GM19463 (cell line): ENCODE measurements around the gene HOXA11.

Experiments
- ATAC-seq: cut with Tn5 transposase; IDR thresholded peaks from one replicate; pipeline ENCODE4 v1.9.1; 2021; ENCODE audit warnings: mild to moderate bottlenecking, moderate library complexity; ENCODE audit not compliant: unreplicated experiment

HOXA11 gene

GRCh38 chr7:27194002-27194352 lies 8.9 kb upstream of the HOXA11 start:
- ATAC-seq, result no peak

- no peak for ATAC-seq
Observed at GRCh38 chr7:27193335-27194001, 8.4 kb upstream of the HOXA11 start.

DNA sequence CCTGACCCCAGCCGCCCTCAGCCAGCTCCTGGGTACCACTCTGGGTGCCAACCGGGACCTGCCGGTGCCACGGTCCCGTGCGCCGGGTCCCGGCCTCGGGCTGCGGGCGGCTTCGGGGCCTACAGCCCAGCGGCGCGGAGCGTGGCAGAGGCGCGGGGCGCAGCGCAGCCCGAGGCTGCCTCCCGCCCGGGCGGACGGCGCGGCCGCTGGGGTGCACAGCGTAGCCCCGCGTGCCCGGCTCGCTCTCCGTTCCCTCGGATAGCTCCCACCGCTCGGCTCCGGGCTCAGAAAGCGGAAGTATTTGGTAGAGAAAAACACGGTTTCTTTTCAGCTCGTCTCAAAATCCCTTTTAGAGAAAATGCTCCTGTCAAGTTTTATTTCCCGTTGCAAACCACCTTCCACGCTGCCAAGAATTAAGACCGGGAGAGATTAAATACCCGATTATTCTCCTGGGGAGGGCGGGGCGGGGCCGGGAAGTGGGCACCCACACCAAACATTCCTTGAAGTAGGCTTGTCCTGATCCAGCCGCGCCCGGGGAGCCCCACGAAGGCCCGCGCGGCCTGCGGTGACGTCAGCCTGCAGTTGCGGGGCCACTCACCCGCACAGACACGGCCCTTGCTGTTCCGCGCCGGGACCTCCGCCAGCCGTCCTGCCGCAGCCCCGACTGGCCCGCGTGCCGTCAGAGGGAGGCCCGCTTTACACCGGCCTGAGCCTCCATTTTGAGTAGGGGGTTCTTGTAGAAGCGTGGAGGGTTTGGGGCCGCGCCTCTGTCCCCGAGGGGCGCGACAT lies 7.7 kb upstream of the HOXA11 start:
- no peak for ATAC-seq

- ATAC-seq, result no peak
Observed at GRCh38 chr7:27191833-27192545, 7.0 kb upstream of the HOXA11 start.

DNA sequence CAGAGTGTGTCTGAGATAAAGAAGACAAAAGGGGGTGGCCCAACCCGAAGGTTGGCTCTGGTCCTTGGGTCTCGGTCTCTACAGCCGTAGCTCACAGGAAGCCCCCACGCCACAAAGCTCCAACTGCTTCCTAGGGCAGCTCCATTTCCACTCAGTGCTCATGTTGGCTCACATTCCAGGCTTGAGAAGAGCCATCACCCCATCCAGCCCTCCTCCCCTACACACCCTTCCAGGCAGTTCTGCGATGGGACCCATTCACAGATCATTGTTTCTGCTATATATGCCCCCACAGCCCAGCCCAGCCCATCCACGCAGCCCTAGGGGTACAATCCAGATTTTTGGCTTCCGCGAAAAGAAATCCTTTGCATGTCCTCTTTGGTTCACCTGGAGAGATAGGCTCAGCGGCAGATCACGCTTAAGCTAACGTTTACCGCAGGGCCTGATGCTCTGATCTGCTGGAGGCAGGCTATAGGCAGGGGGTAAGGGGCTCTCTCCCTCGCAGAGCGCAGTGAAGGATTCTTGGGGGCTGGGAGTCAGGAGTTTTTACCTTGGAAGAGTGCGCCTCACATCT lies 6.2 kb upstream of the HOXA11 start:
- ATAC-seq, result no peak

DNA sequence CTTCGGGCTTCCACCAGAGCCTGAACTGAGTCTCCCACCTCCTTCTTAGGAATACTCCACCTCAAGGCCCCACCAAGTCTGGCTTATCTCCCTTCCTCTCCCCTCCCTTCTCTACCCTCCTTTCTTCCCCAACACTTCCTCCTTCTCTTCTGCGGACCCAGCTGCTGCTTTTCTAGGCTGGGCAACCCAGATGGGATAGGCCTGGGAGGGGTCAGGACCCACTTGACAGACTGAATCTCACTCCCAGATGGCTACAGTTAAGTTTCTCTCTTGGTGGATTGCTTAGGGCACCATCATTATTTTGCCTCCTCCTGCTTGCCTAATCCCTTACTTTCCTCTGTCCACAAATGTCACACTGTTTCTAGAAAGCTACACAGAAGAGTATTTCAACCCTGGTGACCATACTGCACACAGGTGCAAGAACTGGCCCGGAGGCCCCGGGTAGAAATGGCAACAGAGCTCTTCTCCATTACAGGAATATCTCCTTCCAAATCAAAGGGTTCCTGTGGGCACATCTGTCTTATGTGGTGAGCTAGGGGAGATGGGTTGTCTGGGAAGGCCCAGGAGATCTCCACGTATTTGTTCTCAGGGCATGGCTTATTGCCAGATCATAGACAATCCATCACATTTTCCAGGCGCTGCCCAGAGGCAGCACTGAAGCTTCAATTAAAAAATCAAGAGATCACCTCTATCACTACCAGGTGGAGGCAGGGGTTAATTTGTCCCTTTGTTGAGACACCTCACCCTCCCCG lies 5.1 kb upstream of the HOXA11 start:
- ATAC-seq, result no peak

DNA sequence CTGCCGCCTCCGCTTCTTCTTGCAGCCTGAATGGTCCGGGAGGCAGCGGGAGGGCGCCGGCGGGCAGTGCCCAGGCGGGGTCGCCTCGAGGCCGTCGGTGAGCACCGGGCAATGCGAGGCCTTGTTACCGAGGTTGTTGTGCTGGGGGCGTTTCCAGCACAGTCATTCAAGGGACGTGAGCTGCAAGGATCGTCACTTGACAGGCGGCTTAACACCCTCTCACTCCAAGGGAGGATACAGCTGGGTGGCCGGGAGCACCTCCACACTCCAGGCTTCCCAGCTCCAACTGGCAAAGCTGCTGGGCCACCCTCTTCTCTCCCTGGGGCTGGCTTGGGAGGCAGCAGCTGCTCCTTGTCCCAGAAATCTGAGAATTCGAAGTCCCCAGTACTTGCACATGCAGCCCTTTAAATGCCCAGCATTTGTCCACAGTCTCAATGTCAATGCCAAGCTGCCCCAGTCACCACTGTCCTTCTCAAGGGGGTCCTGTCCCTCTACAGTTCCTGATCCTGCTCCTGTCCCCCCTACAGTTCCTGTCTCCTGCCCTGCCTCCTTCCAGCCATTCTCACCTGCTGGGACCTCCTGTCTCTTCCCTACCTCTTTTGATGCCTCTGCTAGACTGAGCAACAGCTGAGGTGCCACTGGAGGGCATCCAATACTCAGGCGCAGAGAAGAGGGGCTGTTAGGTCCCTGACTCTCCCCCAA lies 4.4 kb upstream of the HOXA11 start:
- ATAC-seq, result no peak

DNA sequence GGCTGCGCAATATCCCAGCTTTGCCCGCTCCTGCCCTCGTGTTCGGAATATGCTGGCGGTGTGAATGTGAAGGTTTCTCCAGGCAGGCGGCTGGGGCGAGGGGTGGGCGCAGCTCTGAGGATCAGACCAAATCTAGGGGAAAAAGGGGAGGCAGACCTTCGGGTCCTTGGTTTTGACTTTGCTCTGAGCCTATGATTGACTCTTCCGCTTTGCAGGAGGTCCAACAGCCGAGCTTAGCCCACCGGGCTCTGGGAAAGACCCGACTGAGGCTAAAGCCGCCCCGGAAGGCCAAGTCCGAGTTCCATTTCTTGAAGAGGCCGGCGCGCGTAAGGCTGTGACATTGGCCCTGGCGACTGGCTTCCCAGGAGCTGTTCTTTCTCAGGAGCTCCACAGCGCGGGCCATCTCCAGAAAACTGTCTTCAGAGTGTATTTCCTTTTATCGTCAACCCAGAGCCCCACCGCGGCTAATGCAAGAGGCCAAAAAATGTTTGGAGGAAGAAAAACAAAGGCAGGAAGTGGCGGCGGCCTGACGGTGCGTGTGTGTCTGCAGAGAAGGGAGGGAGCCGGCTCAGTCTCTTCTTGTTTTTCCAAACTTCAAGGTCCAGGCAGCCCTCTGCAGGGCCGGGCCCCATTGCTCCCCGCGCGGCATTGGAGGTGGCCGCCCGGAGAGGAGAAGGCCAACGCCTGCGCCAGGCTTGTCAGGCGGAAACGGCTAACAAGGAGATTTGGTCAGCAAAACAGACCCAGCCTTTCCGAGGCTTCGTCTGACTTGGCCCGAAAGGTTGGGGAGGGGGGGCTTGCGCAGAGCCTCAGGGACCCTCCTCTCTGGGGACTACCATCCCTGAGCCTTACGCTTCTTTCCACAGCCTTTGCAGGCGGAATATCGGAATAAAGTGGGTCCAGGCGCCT lies 3.6 kb upstream of the HOXA11 start:
- ATAC-seq, result no peak

DNA sequence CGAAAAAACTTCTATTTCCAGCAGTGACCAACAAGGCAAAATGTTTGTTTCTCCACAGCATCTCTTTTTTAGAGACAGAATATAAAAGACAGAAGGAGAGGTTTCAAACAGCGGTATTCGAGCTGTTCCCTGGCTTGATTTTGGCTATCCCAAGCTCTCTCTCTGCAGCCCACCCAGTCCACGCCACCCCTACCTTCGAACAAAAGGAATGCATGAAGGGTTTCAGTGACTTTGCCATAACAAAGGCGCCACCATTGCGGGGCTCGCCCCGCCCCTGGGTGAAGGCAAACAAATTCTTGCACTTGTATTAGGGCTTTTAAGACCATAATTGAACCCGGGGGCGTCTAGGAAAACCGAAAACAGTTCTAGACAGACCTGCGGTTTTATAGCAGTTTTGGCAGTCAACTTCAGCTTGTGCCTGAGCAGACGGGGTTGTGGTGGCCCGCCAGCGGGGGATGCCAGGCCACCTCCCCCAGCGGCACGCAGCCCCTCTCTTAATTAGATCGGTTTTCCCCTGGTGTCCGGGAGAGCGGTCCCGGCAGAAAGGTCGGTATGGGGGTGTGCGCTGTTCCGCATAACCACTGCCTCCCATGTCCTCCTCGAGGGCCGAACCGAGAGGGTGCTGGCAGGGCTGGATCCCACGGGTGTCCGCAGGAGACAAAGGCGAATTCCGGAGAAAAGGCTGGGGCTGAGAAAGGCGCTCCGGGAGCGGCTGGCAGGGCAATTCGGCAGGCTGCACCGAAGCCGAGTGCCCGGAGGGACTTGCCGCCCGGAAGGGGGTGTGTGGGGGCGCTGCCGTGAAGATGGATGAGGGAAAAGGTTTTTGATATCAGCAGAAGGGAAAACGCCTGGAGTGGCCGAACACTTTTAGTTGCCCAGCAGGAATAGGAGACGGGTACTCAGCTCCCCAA lies 2.7 kb upstream of the HOXA11 start:
- no peak for ATAC-seq

- no peak for ATAC-seq
Observed at GRCh38 chr7:27186668-27187474, 1.8 kb upstream of the HOXA11 start.

DNA sequence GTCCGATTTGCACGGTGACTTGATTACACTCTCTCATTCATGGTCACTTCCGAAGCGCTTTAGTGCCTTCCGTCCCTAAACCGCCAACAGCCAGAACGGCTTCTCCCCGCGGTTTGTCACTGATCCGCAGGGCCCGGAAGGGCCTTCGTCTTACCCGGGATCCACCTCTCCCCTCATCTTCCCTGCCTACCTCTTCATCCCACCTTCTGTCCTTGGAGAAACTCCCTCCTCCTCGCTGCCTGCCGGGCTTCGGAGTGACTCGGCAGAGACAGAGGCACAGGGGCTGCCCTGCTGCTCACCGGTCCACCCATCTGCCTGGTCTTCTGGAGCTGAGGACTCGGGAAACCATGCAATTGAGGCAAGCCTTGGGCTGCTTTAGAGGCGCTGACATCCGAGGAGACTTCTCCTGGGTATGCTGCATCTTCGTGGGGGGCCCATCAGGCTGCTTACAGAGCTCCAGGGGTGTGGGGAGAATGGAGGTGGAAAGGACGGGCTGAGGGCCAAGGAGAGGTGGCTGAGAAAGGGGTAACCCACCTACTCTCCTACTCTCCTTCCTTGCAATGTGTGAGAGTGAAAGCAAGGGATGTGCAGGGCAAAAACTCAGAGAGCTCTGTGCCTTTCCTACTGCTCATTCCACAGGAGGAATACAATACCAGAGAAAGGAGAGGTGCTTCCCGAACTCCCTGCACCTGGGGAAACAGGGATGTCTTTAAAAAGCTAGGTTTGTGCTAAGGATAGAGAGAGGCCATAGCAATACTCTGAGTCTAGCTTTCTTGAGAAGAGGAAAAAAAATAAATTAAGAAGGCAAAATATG lies 1.0 kb upstream of the HOXA11 start:
- no peak for ATAC-seq

GRCh38 chr7:27184337-27185012 lies 557 bp downstream of the HOXA11 start:
- ATAC-seq, result no peak

DNA sequence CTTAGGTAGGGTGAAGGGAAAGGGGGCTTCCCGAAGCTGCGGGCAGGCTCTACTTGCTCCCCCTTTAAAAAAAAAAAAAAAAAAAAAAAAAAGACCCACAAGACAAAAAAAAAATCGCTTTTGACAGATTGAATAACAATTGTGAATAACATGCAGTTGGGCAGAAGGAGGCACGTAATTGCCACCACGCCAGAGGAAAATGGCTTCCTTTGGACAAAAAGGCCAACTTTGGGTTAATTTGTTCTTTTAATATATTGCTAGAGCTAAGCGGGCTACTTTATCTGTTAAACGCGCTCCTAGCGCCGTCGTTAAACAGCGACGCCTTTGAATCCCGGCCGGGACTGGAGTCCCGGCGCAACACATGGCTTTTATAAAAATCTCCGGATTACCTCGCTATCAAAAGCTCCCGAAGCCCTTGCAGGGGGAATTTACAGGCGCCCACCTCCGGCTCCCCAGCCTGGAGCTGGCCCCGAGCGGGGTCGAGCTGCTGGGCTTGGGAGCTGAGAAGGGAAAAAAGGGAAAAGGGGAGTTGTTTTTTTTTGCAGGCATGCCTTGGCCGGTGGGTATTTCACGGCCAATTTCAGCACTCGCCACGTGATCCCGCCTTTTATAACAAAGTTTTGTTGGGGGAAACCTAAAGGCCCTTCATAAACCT lies 1.2 kb downstream of the HOXA11 start:
- no peak for ATAC-seq

- no peak for ATAC-seq
Observed at GRCh38 chr7:27182861-27183681, 2.0 kb downstream of the HOXA11 start.
